Mammary epithelial cell (primary cell): Measurements from ENCODE around the gene IL17RB.

Experiments
- EZH2 ChIP-seq: IDR thresholded peaks from 2 replicates; pipeline ENCODE4 v1.6.1; 2012; ENCODE audit warnings: low read length, inconsistent platforms, borderline replicate concordance
- TF ChIP-seq, protein P1 (sequence below), 2 donors: IDR thresholded peaks in 1 of 2; conservative IDR thresholded peaks in 1 of 2; 2 replicates each; pipeline ENCODE4 v1.5.1; 2011 to 2012; ENCODE audit warnings: inconsistent platforms in 2 of 2, low read length in 2 of 2, mild to moderate bottlenecking in 2 of 2, control low read depth in 1 of 2, low read depth in 1 of 2; ENCODE audit not compliant: insufficient read depth in 1 of 2; ENCODE audit errors: extremely low read depth in 1 of 2

DNA sequence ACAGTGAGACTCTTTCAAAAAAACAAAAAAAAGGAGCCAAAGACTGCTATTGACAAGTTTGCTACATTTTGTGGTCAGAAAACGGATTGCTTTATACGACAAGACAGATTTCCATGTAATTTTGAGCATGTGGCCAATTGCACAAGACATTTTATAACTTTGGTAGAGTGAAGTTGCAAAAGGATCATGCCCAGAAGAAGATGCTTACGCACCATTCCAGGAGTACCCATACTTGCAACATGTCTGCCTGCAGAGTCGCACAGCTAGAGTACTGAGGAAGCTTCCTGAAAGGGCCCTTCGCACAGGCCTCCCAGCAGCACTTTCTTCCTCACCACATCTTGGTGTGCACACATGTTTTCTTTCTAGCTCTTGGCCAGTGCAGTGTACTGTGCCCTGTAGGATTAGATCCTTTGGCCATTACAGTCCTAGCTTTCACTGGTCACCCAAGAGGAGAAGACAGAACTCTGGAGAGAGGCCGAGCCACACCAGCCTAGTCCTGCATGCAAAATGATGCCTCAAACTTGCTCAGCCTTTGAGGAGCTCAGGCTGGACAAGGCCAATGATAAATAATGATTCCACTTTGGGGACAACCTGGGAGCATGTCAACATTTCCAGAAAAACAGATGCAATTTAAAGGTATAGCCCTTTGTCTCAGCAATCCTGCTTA, 11.8 kb upstream of the IL17RB start:
- TF ChIP-seq, protein P1, sequence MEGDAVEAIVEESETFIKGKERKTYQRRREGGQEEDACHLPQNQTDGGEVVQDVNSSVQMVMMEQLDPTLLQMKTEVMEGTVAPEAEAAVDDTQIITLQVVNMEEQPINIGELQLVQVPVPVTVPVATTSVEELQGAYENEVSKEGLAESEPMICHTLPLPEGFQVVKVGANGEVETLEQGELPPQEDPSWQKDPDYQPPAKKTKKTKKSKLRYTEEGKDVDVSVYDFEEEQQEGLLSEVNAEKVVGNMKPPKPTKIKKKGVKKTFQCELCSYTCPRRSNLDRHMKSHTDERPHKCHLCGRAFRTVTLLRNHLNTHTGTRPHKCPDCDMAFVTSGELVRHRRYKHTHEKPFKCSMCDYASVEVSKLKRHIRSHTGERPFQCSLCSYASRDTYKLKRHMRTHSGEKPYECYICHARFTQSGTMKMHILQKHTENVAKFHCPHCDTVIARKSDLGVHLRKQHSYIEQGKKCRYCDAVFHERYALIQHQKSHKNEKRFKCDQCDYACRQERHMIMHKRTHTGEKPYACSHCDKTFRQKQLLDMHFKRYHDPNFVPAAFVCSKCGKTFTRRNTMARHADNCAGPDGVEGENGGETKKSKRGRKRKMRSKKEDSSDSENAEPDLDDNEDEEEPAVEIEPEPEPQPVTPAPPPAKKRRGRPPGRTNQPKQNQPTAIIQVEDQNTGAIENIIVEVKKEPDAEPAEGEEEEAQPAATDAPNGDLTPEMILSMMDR (conservative IDR thresholded peaks at IDR 0.05 in 1 of 2, IDR thresholded peaks at IDR 0.05 in 1 of 2; ENCODE audit: extremely low read depth in 1 of 2, insufficient read depth in 1 of 2, low read depth in 1 of 2, low read length in 2 of 2) = no peak
- TF ChIP-seq EZH2 = no peak
